HEK293T (cell line): ENCODE results near the gene CHST11.
"Not testable (repeated sequence)": the region's sequence is repeated elsewhere in the genome, so short reads cannot be mapped to it uniquely, and the experiment has no call there.

Source experiments
- ARNT ChIP-seq: fragments of 450-650 bp; IDR thresholded peaks from 2 replicates; pipeline ENCODE4 v1.6.1; 2017; ENCODE audit warnings: mild to moderate bottlenecking
- ELF4 ChIP-seq: fragments of 450-650 bp; IDR thresholded peaks from 2 replicates; pipeline ENCODE4 v1.6.1; 2017; ENCODE audit warnings: antibody characterized with exemption
- FOXM1 ChIP-seq: fragments of 450-650 bp; IDR thresholded peaks from 2 replicates; pipeline ENCODE4 v1.6.1; 2017; ENCODE audit warnings: mild to moderate bottlenecking, borderline replicate concordance
- HDGF ChIP-seq: fragments of 450-650 bp; IDR thresholded peaks from 2 replicates; pipeline ENCODE4 v1.6.1; 2017; ENCODE audit warnings: antibody characterized with exemption, borderline replicate concordance
- SP1 ChIP-seq: fragments of 450-650 bp; IDR thresholded peaks from 2 replicates; pipeline ENCODE4 v1.6.1; 2017

- TF ChIP-seq ARNT, FOXM1, SP1, ELF4, HDGF: not testable (repeated sequence)
These were observed 70.9 kb downstream of the CHST11 start for GRCh38 chr12:104527653-104528052.
